ENCODE results near the gene DDX27. TPM values are rescaled to one million over a fixed set of nuclear protein-coding genes. Genes with fewer than 3 reads are reported as not detected.

Gene DDX27
- total and polyA plus RNA-seq, 9 of the 15 experiments (the other 6 are each of a cell fraction or from before 2014, with no cell fraction given): 17.9 to 79.3 (median 57.0) TPM

DNA sequence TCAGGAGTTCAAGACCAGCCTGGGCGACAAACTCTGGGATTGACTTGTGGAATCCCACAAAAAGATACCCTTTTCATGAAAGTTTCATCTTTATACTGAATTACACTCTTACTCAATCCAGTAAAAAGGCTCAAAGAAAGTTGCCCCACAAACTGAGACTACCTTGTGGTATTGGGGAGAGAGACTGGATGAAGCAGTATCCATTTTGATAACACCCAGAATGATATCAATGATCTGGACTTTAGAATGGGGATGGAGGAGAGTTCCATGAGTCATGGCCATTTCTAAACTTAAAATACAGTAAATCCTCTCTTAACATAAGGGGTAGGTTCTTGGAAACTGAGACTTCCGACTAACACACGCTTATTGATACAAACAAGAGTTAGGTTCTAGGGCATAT is 35.8 kb upstream of the DDX27 start:
- no peak overlapping the region for H3K9ac ChIP-seq (ENCODE audit: insufficient read depth in 1 of 2, low read depth in 2 of 2, low read length in 2 of 2)
- peak overlapping the region; percentile 48; the same call in 2 of the 3 replicates for H3K27ac ChIP-seq (ENCODE audit: extremely low read depth, low read depth, low read length)
- peaks cover 21 to 35% of the 10 kb centered on the region in 2 experiments for H3K4me1 ChIP-seq (replicated peaks in 1 of 2; ENCODE audit: control insufficient read depth in 2 of 2, insufficient read depth in 2 of 2, low read length in 2 of 2)
- ATAC-seq (no peak), DNase-seq (ENCODE audit: extremely low read depth in 1 of 4, low spot score in 3 of 4) (peak in 2 of 4 experiments; percentile 34 to 35), FAIRE-seq (peak; percentile 49)
- POLR2A ChIA-PET: interaction anchor here (0.7 to 1.9 kb wide), 4 partner anchors 10 to 97 kb away, joined by 3 to 6 read pairs (median 5); no protein-coding TSS in a partner anchor
- no peaks in the 10 kb centered on the region for H3K9me3 ChIP-seq (replicated peaks; ENCODE audit: control insufficient read depth, insufficient read depth, low read depth, low read length)
- no peaks in the 10 kb centered on the region for H3K9me1 ChIP-seq (ENCODE audit: control insufficient read depth, insufficient read depth, low read length)
- peaks cover 24% of the 10 kb centered on the region for H4K20me1 ChIP-seq (replicated peaks; ENCODE audit: control insufficient read depth, insufficient read depth, low read length)
- no TSS peak for BruUV-seq (replicated peaks)
- intact Hi-C loops (cut with micrococcal nuclease) (loop anchor here (5.0 kb wide), 1 partner anchor 34 kb away; the partner anchor contains the start of gene DDX27), in situ Hi-C loops (cut with MboI) (no loop called here)
- H3K79me2 ChIP-seq (ENCODE audit: control insufficient read depth, insufficient read depth, low read length): peaks cover 94% of the 10 kb centered on the region
- peaks cover 19% of the 10 kb centered on the region; the same call in 2 of the 3 replicates for H3K36me3 ChIP-seq (ENCODE audit: control insufficient read depth, insufficient read depth, low read length)
- peak overlapping the region; percentile 8 for H3K4me3 ChIP-seq
- H3K4me2 ChIP-seq (ENCODE audit: insufficient read depth, low read length): peak overlapping the region; percentile 97
- CTCF ChIA-PET (ENCODE audit: low intra/inter-chr PET ratio): no interaction called here
- TF ChIP-seq POLR2A (conservative IDR thresholded peaks at IDR 0.05): 0 out of 2 replicates have a peak, but pooled peaks have one; percentile 26
- no peak for TF ChIP-seq CCNT2 (IDR thresholded peaks at IDR 0.05; ENCODE audit: borderline replicate concordance, extremely low read depth, insufficient read length, low read depth, low read length)
- TF ChIP-seq, protein P1, sequence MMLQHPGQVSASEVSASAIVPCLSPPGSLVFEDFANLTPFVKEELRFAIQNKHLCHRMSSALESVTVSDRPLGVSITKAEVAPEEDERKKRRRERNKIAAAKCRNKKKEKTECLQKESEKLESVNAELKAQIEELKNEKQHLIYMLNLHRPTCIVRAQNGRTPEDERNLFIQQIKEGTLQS (IDR thresholded peaks at IDR 0.05): 0 out of 2 replicates have a peak, but pooled peaks have one; percentile 16
- TF ChIP-seq, protein P1 (CRISPR knock-in tag; conservative IDR thresholded peaks at IDR 0.05): no peak
- 0 out of 2 replicates have a peak, but pooled peaks have one; percentile 14 for TF ChIP-seq L3MBTL2 (IDR thresholded peaks at IDR 0.05)
- TF ChIP-seq PHB2 (IDR thresholded peaks at IDR 0.05; ENCODE audit: low read depth): no peak
- peak in 1 of 3 experiments; percentile 19 for TF ChIP-seq YY1 (IDR thresholded peaks at IDR 0.05; ENCODE audit: borderline replicate concordance in 1 of 3, control insufficient read depth in 1 of 3, extremely low read depth in 1 of 3, insufficient read depth in 3 of 3, insufficient read length in 1 of 3, insufficient replicate concordance in 2 of 3, low read depth in 1 of 3, low read length in 2 of 3)
- TF ChIP-seq, protein P2, sequence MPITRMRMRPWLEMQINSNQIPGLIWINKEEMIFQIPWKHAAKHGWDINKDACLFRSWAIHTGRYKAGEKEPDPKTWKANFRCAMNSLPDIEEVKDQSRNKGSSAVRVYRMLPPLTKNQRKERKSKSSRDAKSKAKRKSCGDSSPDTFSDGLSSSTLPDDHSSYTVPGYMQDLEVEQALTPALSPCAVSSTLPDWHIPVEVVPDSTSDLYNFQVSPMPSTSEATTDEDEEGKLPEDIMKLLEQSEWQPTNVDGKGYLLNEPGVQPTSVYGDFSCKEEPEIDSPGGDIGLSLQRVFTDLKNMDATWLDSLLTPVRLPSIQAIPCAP (CRISPR knock-in tag; IDR thresholded peaks at IDR 0.05; ENCODE audit: borderline replicate concordance): no peak
- no peak for TF ChIP-seq SIN3A (IDR thresholded peaks at IDR 0.05; ENCODE audit: borderline replicate concordance in 2 of 2, control insufficient read depth in 1 of 2, low read depth in 2 of 2, low read length in 2 of 2)
- 0 out of 2 replicates have a peak, but pooled peaks have one; percentile 14 for TF ChIP-seq SMARCA4 (IDR thresholded peaks at IDR 0.05)
- TF ChIP-seq FOSL1 (tag; conservative IDR thresholded peaks at IDR 0.05): peak; percentile 39
- TF ChIP-seq, protein P3, sequence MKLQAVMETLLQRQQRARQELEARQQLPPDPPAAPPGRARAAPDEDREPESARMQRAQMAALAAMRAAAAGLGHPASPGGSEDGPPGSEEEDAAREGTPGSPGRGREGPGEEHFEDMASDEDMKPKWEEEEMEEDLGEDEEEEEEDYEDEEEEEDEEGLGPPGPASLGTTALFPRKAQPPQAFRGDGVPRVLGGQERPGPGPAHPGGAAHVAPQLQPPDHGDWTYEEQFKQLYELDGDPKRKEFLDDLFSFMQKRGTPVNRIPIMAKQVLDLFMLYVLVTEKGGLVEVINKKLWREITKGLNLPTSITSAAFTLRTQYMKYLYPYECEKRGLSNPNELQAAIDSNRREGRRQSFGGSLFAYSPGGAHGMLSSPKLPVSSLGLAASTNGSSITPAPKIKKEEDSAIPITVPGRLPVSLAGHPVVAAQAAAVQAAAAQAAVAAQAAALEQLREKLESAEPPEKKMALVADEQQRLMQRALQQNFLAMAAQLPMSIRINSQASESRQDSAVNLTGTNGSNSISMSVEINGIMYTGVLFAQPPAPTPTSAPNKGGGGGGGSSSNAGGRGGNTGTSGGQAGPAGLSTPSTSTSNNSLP (IDR thresholded peaks at IDR 0.05; ENCODE audit: borderline replicate concordance, low read depth, low read length): peak; percentile 64; the same call in 1 of the 2 replicates
- no peak for TF ChIP-seq SPI1 (IDR thresholded peaks at IDR 0.05; ENCODE audit: borderline replicate concordance, low read depth, low read length)
- TF ChIP-seq JUND (IDR thresholded peaks at IDR 0.05; ENCODE audit: borderline replicate concordance, low read depth, low read length): peak; percentile 15; the same call in 1 of the 2 replicates
- peak; percentile 25; the same call in 1 of the 3 replicates for TF ChIP-seq JUND (tag; IDR thresholded peaks at IDR 0.05; ENCODE audit: borderline replicate concordance, low read depth, low read length)
- no peaks in the 10 kb centered on the region for H3K27me3 ChIP-seq (ENCODE audit: control insufficient read depth in 2 of 2, insufficient read depth in 2 of 2, low read length in 2 of 2)
- no peak overlapping the region for H2AFZ ChIP-seq (ENCODE audit: low read depth, low read length)
- 17% methylated on average over 3 of the region's 3 CpGs for WGBS (ENCODE audit: insufficient coverage, low coverage, missing lambda C conversion rate)
